IPS-20b (cell line): ENCODE data around the gene TIMM22.
"Not testable (repeated sequence)": the region's sequence is repeated elsewhere in the genome, so short reads cannot be mapped to it uniquely, and the experiment has no call there.

Experiments used
- H3K27ac ChIP-seq: one replicate; pipeline ENCODE4 v1.5.1; 2013; ENCODE audit warnings: low read length
- H3K27me3 ChIP-seq: 2 replicates; pipeline ENCODE4 v1.6.1; 2013; ENCODE audit warnings: mild to moderate bottlenecking, low read length, inconsistent platforms; ENCODE audit not compliant: insufficient read depth
- H3K36me3 ChIP-seq: 2 replicates; pipeline ENCODE4 v1.6.1; 2013; ENCODE audit warnings: low read depth, mild to moderate bottlenecking, inconsistent platforms, low read length, moderate library complexity; ENCODE audit not compliant: insufficient read depth
- H3K4me1 ChIP-seq: 2 replicates; pipeline ENCODE4 v1.6.1; 2013; ENCODE audit warnings: mild to moderate bottlenecking, control low read depth, inconsistent platforms, low read length, moderate library complexity; ENCODE audit not compliant: insufficient read depth
- H3K4me3 ChIP-seq: 2 replicates; pipeline ENCODE4 v1.5.1; 2013; ENCODE audit warnings: mild to moderate bottlenecking, low read length, inconsistent platforms
- H3K9ac ChIP-seq: 2 replicates; pipeline ENCODE4 v1.6.1; 2013; ENCODE audit warnings: low read depth, mild to moderate bottlenecking, inconsistent platforms, low read length, moderate library complexity
- H3K9me3 ChIP-seq: 2 replicates; pipeline ENCODE4 v1.6.1; 2013; ENCODE audit warnings: mild to moderate bottlenecking, low read depth, low read length, inconsistent platforms; ENCODE audit not compliant: insufficient read depth

Gene TIMM22

GRCh38 chr17:996554-997344, at the start of gene TIMM22:
Gene TIMM22 (plus strand): TSS chr17:997129. CDS start chr17:997143, 14 bp downstream.
- no peaks in the 10 kb centered on the region for H3K4me1 ChIP-seq
- H3K27ac ChIP-seq = peak within 1 kb of the TSS; percentile 98
- H3K36me3 ChIP-seq = peaks cover 21% of the 10 kb centered on the region
- peak within 1 kb of the TSS; percentile 100 for H3K4me3 ChIP-seq
- peak within 1 kb of the TSS; percentile 96 for H3K9ac ChIP-seq
- H3K27me3 ChIP-seq = no peaks in the 10 kb centered on the region; the same call in 1 of the 2 replicates
- 0 out of 2 replicates have a peak, but pooled peaks cover 3% of the 10 kb centered on the region for H3K9me3 ChIP-seq

GRCh38 chr17:948284-948852, 48.6 kb upstream of the TIMM22 start:
- no peaks in the 10 kb centered on the region; the same call in 1 of the 2 replicates for H3K36me3 ChIP-seq
- H3K27me3 ChIP-seq = no peaks in the 10 kb centered on the region
- H3K9me3 ChIP-seq = no peaks in the 10 kb centered on the region
- no peak overlapping the region for H3K9ac ChIP-seq
- H3K27ac ChIP-seq = no peak overlapping the region
- no peak overlapping the region for H3K4me3 ChIP-seq
- H3K4me1 ChIP-seq = peaks cover 17% of the 10 kb centered on the region

- H3K9ac ChIP-seq = peak overlapping the region; percentile 94
- H3K27me3 ChIP-seq = no peaks in the 10 kb centered on the region
Observed at GRCh38 chr17:949623-950303, 47.2 kb upstream of the TIMM22 start.

GRCh38 chr17:951325-952132, 45.4 kb upstream of the TIMM22 start:
- Histone ChIP-seq H3K4me1 (peaks cover 13% of the 10 kb centered on the region), H3K9ac (peak overlapping the region; percentile 94; the same call in 1 of the 2 replicates), H3K4me3 (peak overlapping the region; percentile 47), H3K27ac (peak overlapping the region; percentile 13), H3K36me3 (no peaks in the 10 kb centered on the region), H3K27me3 (no peaks in the 10 kb centered on the region), H3K9me3 (no peaks in the 10 kb centered on the region)

More at GRCh38 chr17:949623-950303, 47.2 kb upstream of the TIMM22 start:
- H3K9me3 ChIP-seq = no peaks in the 10 kb centered on the region
- no peaks in the 10 kb centered on the region for H3K36me3 ChIP-seq
- peak overlapping the region; percentile 98 for H3K27ac ChIP-seq
- H3K4me1 ChIP-seq = peaks cover 13% of the 10 kb centered on the region
- H3K4me3 ChIP-seq = peak overlapping the region; percentile 49

GRCh38 chr17:952592-952991, 44.3 kb upstream of the TIMM22 start:
- not testable (repeated sequence) for H3K27ac ChIP-seq, H3K9ac ChIP-seq, H3K27me3 ChIP-seq, H3K4me3 ChIP-seq, H3K36me3 ChIP-seq, H3K9me3 ChIP-seq
- peaks cover 13% of the 10 kb centered on the region for H3K4me1 ChIP-seq

GRCh38 chr17:953767-954166, 43.2 kb upstream of the TIMM22 start:
- Histone ChIP-seq H3K36me3 (no peaks in the 10 kb centered on the region), H3K9ac (no peak overlapping the region), H3K4me3 (no peak overlapping the region), H3K9me3 (no peaks in the 10 kb centered on the region), H3K27ac (no peak overlapping the region), H3K4me1 (peaks cover 13% of the 10 kb centered on the region), H3K27me3 (no peaks in the 10 kb centered on the region)

- no peaks in the 10 kb centered on the region for H3K36me3 ChIP-seq
- H3K4me3 ChIP-seq = no peak overlapping the region
- no peak overlapping the region for H3K27ac ChIP-seq
- peak overlapping the region; percentile 36; the same call in 1 of the 2 replicates for H3K9ac ChIP-seq
- no peaks in the 10 kb centered on the region for H3K9me3 ChIP-seq
- no peaks in the 10 kb centered on the region for H3K27me3 ChIP-seq
- peaks cover 13% of the 10 kb centered on the region for H3K4me1 ChIP-seq
Observed at GRCh38 chr17:954431-955164, 42.3 kb upstream of the TIMM22 start.

GRCh38 chr17:956905-957304, 40.0 kb upstream of the TIMM22 start:
- no peaks in the 10 kb centered on the region for H3K36me3 ChIP-seq
- no peak overlapping the region for H3K9ac ChIP-seq
- no peaks in the 10 kb centered on the region for H3K27me3 ChIP-seq
- H3K27ac ChIP-seq = no peak overlapping the region
- H3K4me1 ChIP-seq = no peaks in the 10 kb centered on the region
- H3K4me3 ChIP-seq = no peak overlapping the region
- no peaks in the 10 kb centered on the region for H3K9me3 ChIP-seq

GRCh38 chr17:957856-958421, 39.0 kb upstream of the TIMM22 start:
- no peaks in the 10 kb centered on the region for H3K36me3 ChIP-seq
- no peaks in the 10 kb centered on the region; the same call in 1 of the 2 replicates for H3K4me1 ChIP-seq
- H3K4me3 ChIP-seq = no peak overlapping the region
- H3K9me3 ChIP-seq = no peaks in the 10 kb centered on the region
- H3K27me3 ChIP-seq = no peaks in the 10 kb centered on the region
- H3K27ac ChIP-seq = no peak overlapping the region
- no peak overlapping the region for H3K9ac ChIP-seq

- Histone ChIP-seq H3K9me3 (no peaks in the 10 kb centered on the region), H3K9ac (no peak overlapping the region), H3K27me3 (no peaks in the 10 kb centered on the region), H3K27ac (no peak overlapping the region), H3K4me3 (no peak overlapping the region), H3K36me3 (no peaks in the 10 kb centered on the region), H3K4me1 (peaks cover 5% of the 10 kb centered on the region; the same call in 1 of the 2 replicates)
Observed at GRCh38 chr17:958712-959451, 38.0 kb upstream of the TIMM22 start.
